Measurements from ENCODE around the gene EPN2.

Gene EPN2

GRCh38 chr17:19332371-19333131, 95.4 kb downstream of the EPN2 start:
- no peak for DNase-seq (ENCODE audit: low read depth)

DNA sequence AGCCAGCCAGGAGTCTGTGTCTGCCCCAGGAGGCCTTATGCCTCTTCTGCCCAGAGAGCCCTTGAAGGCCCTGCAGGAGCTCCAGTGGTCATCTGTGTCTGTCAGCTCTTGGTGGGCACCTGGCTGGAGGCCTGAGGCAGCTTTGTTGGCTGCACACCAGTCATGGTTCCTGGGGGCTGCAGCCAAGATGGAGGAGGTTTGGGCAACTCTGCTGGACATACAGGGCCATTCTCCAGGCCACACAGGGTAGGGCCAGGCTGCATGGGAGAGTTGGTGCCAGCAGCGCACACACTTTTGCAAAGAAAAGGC, 95.9 kb downstream of the EPN2 start:
- TF ChIP-seq, protein P1, sequence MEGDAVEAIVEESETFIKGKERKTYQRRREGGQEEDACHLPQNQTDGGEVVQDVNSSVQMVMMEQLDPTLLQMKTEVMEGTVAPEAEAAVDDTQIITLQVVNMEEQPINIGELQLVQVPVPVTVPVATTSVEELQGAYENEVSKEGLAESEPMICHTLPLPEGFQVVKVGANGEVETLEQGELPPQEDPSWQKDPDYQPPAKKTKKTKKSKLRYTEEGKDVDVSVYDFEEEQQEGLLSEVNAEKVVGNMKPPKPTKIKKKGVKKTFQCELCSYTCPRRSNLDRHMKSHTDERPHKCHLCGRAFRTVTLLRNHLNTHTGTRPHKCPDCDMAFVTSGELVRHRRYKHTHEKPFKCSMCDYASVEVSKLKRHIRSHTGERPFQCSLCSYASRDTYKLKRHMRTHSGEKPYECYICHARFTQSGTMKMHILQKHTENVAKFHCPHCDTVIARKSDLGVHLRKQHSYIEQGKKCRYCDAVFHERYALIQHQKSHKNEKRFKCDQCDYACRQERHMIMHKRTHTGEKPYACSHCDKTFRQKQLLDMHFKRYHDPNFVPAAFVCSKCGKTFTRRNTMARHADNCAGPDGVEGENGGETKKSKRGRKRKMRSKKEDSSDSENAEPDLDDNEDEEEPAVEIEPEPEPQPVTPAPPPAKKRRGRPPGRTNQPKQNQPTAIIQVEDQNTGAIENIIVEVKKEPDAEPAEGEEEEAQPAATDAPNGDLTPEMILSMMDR (conservative IDR thresholded peaks at IDR 0.05; ENCODE audit: control insufficient read depth, insufficient read depth, low read depth, low read length) = no peak
- no peak overlapping the region for H3K4me3 ChIP-seq (ENCODE audit: control insufficient read depth, low read depth, low read length)
- DNase-seq (ENCODE audit: low read depth) = no peak

More at GRCh38 chr17:19332371-19333131, 95.4 kb downstream of the EPN2 start:
- no peak overlapping the region for H3K4me3 ChIP-seq (ENCODE audit: control insufficient read depth, low read depth, low read length)
- TF ChIP-seq, protein P1 (conservative IDR thresholded peaks at IDR 0.05; ENCODE audit: control insufficient read depth, insufficient read depth, low read depth, low read length) = no peak

DNA sequence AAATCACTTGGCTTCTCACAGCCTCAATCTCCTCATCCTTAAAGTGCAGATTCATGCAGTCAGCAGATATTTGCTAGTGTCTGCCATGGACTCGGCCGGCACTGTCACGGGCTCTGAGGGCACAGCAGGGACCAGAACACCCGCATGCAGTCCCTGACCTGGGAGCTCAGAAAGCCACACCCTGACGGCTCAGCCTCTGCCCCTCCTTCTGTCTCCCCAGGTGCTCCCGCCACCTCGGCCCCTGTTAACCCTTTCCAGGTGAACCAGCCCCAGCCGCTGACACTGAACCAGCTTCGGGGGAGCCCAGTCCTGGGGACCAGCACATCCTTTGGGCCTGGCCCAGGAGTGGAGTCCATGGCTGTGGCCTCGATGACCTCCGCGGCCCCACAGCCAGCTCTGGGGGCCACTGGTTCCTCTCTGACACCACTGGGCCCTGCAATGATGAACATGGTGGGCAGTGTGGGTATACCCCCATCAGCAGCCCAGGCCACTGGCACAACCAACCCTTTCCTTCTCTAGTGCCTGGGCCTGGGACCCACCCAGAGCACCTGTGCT, 96.6 kb downstream of the EPN2 start:
- no peak overlapping the region for H3K4me3 ChIP-seq (ENCODE audit: control insufficient read depth, low read depth, low read length)
- TF ChIP-seq, protein P1 (conservative IDR thresholded peaks at IDR 0.05; ENCODE audit: control insufficient read depth, insufficient read depth, low read depth, low read length) = no peak
- DNase-seq (ENCODE audit: low read depth) = no peak

GRCh38 chr17:19334331-19334730, 97.2 kb downstream of the EPN2 start:
- DNase-seq (ENCODE audit: low read depth) = no peak
- no peak overlapping the region for H3K4me3 ChIP-seq (ENCODE audit: control insufficient read depth, low read depth, low read length)
- TF ChIP-seq, protein P1 (conservative IDR thresholded peaks at IDR 0.05; ENCODE audit: control insufficient read depth, insufficient read depth, low read depth, low read length) = no peak

- no peak for DNase-seq (ENCODE audit: low read depth)
- no peak overlapping the region for H3K4me3 ChIP-seq (ENCODE audit: control insufficient read depth, low read depth, low read length)
- TF ChIP-seq, protein P1 (conservative IDR thresholded peaks at IDR 0.05; ENCODE audit: control insufficient read depth, insufficient read depth, low read depth, low read length) = no peak
Measured at GRCh38 chr17:19335951-19336631, 98.9 kb downstream of the EPN2 start.

DNA sequence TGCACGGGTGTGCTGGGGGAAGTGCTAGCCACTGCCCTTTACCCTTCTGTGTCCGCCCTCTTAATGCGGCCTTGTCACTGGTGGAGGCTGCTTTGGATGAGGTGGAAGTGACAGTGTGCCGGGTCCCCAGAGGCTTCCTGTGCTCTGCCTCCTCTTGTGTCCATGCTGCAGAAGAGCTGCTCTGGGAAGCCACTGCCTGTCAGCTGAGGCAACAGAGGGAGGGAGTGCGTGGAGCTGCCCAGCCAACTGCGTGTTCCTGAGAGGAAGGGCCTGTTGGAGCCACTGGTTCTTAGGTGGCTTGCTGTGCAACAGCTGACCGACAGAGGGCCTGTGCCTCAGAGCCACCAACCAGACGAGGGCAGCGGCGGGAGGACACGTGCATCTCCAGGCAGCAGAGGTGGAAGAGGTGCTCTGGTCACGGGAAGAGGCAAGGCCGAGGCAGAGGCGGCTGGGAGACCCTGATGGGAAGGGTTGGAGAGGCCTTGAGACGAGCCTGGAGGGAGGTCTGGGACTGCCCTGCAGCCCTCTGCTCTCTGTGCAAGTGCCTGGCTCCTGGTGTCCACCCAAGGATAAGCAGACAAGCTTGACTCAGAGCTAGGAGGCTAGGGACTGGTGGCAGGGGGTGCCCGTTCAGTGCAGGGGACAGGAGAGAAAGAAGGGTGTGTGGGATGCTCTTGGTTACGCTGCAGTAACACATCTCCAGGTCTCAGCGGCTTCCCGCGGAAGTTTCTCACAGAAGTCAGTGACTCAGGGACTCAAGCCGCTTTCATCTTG, 100.0 kb downstream of the EPN2 start:
- H3K4me3 ChIP-seq (ENCODE audit: control insufficient read depth, low read depth, low read length) = no peak overlapping the region
- TF ChIP-seq, protein P1 (conservative IDR thresholded peaks at IDR 0.05; ENCODE audit: control insufficient read depth, insufficient read depth, low read depth, low read length) = no peak
- no peak for DNase-seq (ENCODE audit: low read depth)
